GM12878 (cell line): ENCODE measurements around the gene ADGB. TPM values are rescaled to one million over a fixed set of nuclear protein-coding genes. Genes with fewer than 3 reads are reported as not detected.

Experiments
- ATAC-seq: fragments of 200-7000 bp; cut with Tn5 transposase; 3 replicates; pipeline ENCODE4 v1.9.1; 2020; ENCODE audit warnings: mild to moderate bottlenecking, moderate library complexity
- BruUV-seq: library from RNA; stranded (reverse); fragments of 400-500 nt; replicated peaks from 2 replicates; lab custom pipeline; 2021; lab: Mats Ljungman, UMichigan
- CTCF ChIA-PET: fragments of 300-600 bp; sonication (Branson Sonifier 250); formaldehyde crosslinking; extraction: SDS; loops from one replicate; lab custom pipeline; 2021; ENCODE audit warnings: inconsistent platforms; lab: Yijun Ruan, JAX
- POLR2A ChIA-PET: fragments of 350-600 bp; formaldehyde crosslinking; extraction: SDS; loops from one replicate; lab custom pipeline; 2021; ENCODE audit warnings: inconsistent platforms; lab: Charles Lee
- RAD21 ChIA-PET: fragments of 300-600 bp; sonication (Branson Sonifier 250); formaldehyde crosslinking; loops from one replicate; lab custom pipeline; 2023; ENCODE audit warnings: antibody characterized with exemption; ENCODE audit not compliant: unreplicated experiment; lab: Charles Lee
- SMC1A ChIA-PET: fragments of 300-600 bp; sonication (Branson Sonifier 250); formaldehyde crosslinking; loops from one replicate; lab custom pipeline; 2023; ENCODE audit not compliant: unreplicated experiment, uncharacterized antibody; lab: Charles Lee
- DNase-seq: peaks from one replicate; pipeline ENCODE4 v3.0.0-alpha.2; 2011; ENCODE audit warnings: low read depth, low spot score
- FAIRE-seq: peaks from 3 replicates; lab custom pipeline; 2011; peaks lifted over from hg19 to GRCh38; lab: Jason Lieb, UNC
- H2AFZ ChIP-seq: 2 replicates; pipeline ENCODE4 v1.6.0; 2011; ENCODE audit warnings: low read depth, low read length, control low read depth; ENCODE audit not compliant: control insufficient read depth
- H3K27ac ChIP-seq: 2 replicates; pipeline ENCODE4 v1.5.1; 2011; ENCODE audit warnings: control low read depth; ENCODE audit not compliant: control insufficient read depth, insufficient read depth
- H3K27me3 ChIP-seq, 2 experiments: replicated peaks in 1 of 2; 2 replicates each; pipeline versions ENCODE4 v1.6.0 to v1.6.1; 2011; ENCODE audit warnings: low read length in 1 of 2; ENCODE audit not compliant: control insufficient read depth in 2 of 2, insufficient read depth in 2 of 2
- H3K36me3 ChIP-seq, 2 experiments: 2 replicates each; pipeline ENCODE4 v1.5.1; 2011; ENCODE audit warnings: low read length in 1 of 2; ENCODE audit not compliant: control insufficient read depth in 2 of 2, insufficient read depth in 2 of 2
- H3K4me1 ChIP-seq: 2 replicates; pipeline ENCODE4 v1.6.1; 2011; ENCODE audit warnings: mild to moderate bottlenecking, low read length, moderate library complexity, mixed read lengths; ENCODE audit not compliant: control insufficient read depth, insufficient read depth
- H3K4me2 ChIP-seq: 2 replicates; pipeline ENCODE4 v1.6.0; 2011; ENCODE audit warnings: control low read depth; ENCODE audit not compliant: control insufficient read depth, insufficient read depth
- H3K4me3 ChIP-seq: fragments of 200-600 bp; sonication (generic); 2 replicates; pipeline ENCODE4 v1.5.1; 2016
- H3K79me2 ChIP-seq: 2 replicates; pipeline ENCODE4 v1.6.0; 2011; ENCODE audit warnings: low read length; ENCODE audit not compliant: control insufficient read depth, insufficient read depth
- H3K9ac ChIP-seq: 2 replicates; pipeline ENCODE4 v1.8.0; 2011; ENCODE audit warnings: low read length, control low read depth, mixed read lengths; ENCODE audit not compliant: control insufficient read depth, insufficient read depth
- H3K9me3 ChIP-seq: replicated peaks from 3 replicates; pipeline ENCODE4 v1.5.1; 2011; ENCODE audit warnings: mild to moderate bottlenecking, low read length; ENCODE audit not compliant: control insufficient read depth, insufficient read depth
- H4K20me1 ChIP-seq: 2 replicates; pipeline ENCODE4 v1.6.0; 2011; ENCODE audit not compliant: control insufficient read depth, insufficient read depth
- E2F8 ChIP-seq: fragments of 450-650 bp; IDR thresholded peaks from 2 replicates; pipeline ENCODE4 v1.6.1; 2018; ENCODE audit warnings: mild to moderate bottlenecking, low read depth, moderate library complexity; ENCODE audit not compliant: partially characterized antibody
- EED ChIP-seq: sonication (generic); IDR thresholded peaks from 2 replicates; pipeline ENCODE4 v1.6.1; 2016; ENCODE audit warnings: antibody characterized with exemption, low read depth
- HSF1 ChIP-seq: fragments of 150-350 bp; IDR thresholded peaks from 2 replicates; pipeline ENCODE4 v1.6.1; 2014; ENCODE audit warnings: mild to moderate bottlenecking, low read depth, low read length
- JUNB ChIP-seq: IDR thresholded peaks from 2 replicates; pipeline ENCODE4 v1.6.1; 2016; ENCODE audit warnings: antibody characterized with exemption, mild to moderate bottlenecking
- MTA3 ChIP-seq: IDR thresholded peaks from 2 replicates; pipeline ENCODE4 v1.6.1; 2012; ENCODE audit warnings: low read length, inconsistent platforms, borderline replicate concordance
- PBX3 ChIP-seq: IDR thresholded peaks from 2 replicates; pipeline ENCODE4 v1.6.1; 2011; ENCODE audit warnings: mild to moderate bottlenecking, low read depth, low read length, moderate library complexity; ENCODE audit not compliant: insufficient replicate concordance
- SUZ12 ChIP-seq: fragments of 200-600 bp; sonication (generic); IDR thresholded peaks from one replicate; pipeline ENCODE4 v1.6.1; 2018; ENCODE audit warnings: antibody characterized with exemption, mild to moderate bottlenecking; ENCODE audit not compliant: unreplicated experiment
- ZBTB40 ChIP-seq: fragments of 450-650 bp; IDR thresholded peaks from 2 replicates; pipeline ENCODE4 v1.6.1; 2016; ENCODE audit warnings: mild to moderate bottlenecking, moderate library complexity, borderline replicate concordance
- ZNF622 ChIP-seq: fragments of 450-650 bp; IDR thresholded peaks from 2 replicates; pipeline ENCODE4 v1.6.1; 2017; ENCODE audit warnings: mild to moderate bottlenecking, inconsistent platforms
- WGBS: methylation state at CpG from one replicate; pipeline ENCODE4 v1.1.6; 2016; ENCODE audit warnings: low lambda C conversion rate; ENCODE audit not compliant: insufficient replicate concordance, insufficient coverage; ENCODE audit errors: missing lambda C conversion rate; 5-methylcytosine and 5-hydroxymethylcytosine counted together
- in situ Hi-C: fragments of 300-500 bp; cut with MboI; formaldehyde crosslinking; loops from 9 replicates; pipeline ENCODE4 v1.14.3; 2018; ENCODE audit warnings: mixed read lengths
- intact Hi-C: fragments of 100-400 bp; cut with micrococcal nuclease; formaldehyde crosslinking; loops from one replicate; pipeline ENCODE4 v1.14.2; 2022; ENCODE audit not compliant: unreplicated experiment
- polyA plus RNA-seq, 11 experiments: library from polyadenylated mRNA; depleted of rRNA in 4 of 11; unstranded in 6 of 11; stranded (reverse) in 5 of 11; fragments of >200 nt; fragmentation: Nextera tagmentation in 4 of 11; fragmentation: Illumina TruSeq in 1 of 11; extraction: Ambion mirVana in 4 of 11; extraction: Trizol in 1 of 11; gene quantifications; 1 replicate in 1 of 11; 2 replicates in 10 of 11; pipeline versions ENCODE4 v1.2.1 to v1.2.3, GENCODE V29; 2011 to 2016; ENCODE audit warnings: inconsistent platforms in 2 of 11, missing spikeins in 2 of 11, low read depth in 1 of 11
- total RNA-seq, 4 experiments: library from RNA; depleted of rRNA in 3 of 4; stranded (reverse); fragments of >200 nt in 3 of 4; fragmentation: Illumina TruSeq in 1 of 4; extraction: Trizol in 1 of 4; gene quantifications; 2 replicates each; pipeline versions ENCODE4 v1.2.1 to v1.2.3, GENCODE V29; 2013 to 2021
- TF ChIP-seq, protein P1 (sequence below): IDR thresholded peaks from 2 replicates; pipeline ENCODE4 v1.6.1; 2011; ENCODE audit warnings: borderline replicate concordance, low read depth, mild to moderate bottlenecking, moderate library complexity, mixed read lengths, low read length; ENCODE audit not compliant: insufficient read depth; ENCODE audit errors: extremely low read length

ADGB gene
- total and polyA plus RNA-seq, 10 of the 15 experiments (the other 5 are each of a cell fraction or from before 2014, with no cell fraction given) = not detected

- no peak for TF ChIP-seq EED
- no peak for TF ChIP-seq ZNF622
- TF ChIP-seq, protein P1, sequence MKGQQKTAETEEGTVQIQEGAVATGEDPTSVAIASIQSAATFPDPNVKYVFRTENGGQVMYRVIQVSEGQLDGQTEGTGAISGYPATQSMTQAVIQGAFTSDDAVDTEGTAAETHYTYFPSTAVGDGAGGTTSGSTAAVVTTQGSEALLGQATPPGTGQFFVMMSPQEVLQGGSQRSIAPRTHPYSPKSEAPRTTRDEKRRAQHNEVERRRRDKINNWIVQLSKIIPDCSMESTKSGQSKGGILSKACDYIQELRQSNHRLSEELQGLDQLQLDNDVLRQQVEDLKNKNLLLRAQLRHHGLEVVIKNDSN = no peak
- no peak for TF ChIP-seq PBX3
- no peak for TF ChIP-seq JUNB
- no peak for TF ChIP-seq HSF1
- TF ChIP-seq SUZ12 = no peak
- TF ChIP-seq MTA3 = no peak
- TF ChIP-seq ZBTB40 = no peak
- TF ChIP-seq E2F8 = no peak
- FAIRE-seq (no peak), ATAC-seq (no peak), DNase-seq (no peak)
- Histone ChIP-seq H2AFZ (no peak overlapping the region), H3K79me2 (no peaks in the 10 kb centered on the region), H3K9me3 (no peaks in the 10 kb centered on the region), H3K4me2 (no peak overlapping the region), H4K20me1 (no peaks in the 10 kb centered on the region), H3K27me3 (no peaks in the 10 kb centered on the region), H3K36me3 (no peaks in the 10 kb centered on the region), H3K4me1 (no peaks in the 10 kb centered on the region), H3K9ac (no peak overlapping the region), H3K4me3 (no peak overlapping the region), H3K27ac (no peak overlapping the region)
- CTCF ChIA-PET = interaction anchor here (0.6 kb wide), 2 partner anchors 16 to 754 kb away, joined by 3 read pairs; no protein-coding TSS in a partner anchor
- RAD21 ChIA-PET = no interaction called here
- intact Hi-C loops = no loop called here
- POLR2A ChIA-PET = no interaction called here
- in situ Hi-C loops = no loop called here
- SMC1A ChIA-PET = no interaction called here
- WGBS = 13% methylated on average over 3 of the region's 3 CpGs
- BruUV-seq = no TSS peak
Measured at GRCh38 chr6:146781836-146782235, 183.1 kb downstream of the ADGB start.
